ENCODE data around the gene APOM.

Gene APOM

DNA sequence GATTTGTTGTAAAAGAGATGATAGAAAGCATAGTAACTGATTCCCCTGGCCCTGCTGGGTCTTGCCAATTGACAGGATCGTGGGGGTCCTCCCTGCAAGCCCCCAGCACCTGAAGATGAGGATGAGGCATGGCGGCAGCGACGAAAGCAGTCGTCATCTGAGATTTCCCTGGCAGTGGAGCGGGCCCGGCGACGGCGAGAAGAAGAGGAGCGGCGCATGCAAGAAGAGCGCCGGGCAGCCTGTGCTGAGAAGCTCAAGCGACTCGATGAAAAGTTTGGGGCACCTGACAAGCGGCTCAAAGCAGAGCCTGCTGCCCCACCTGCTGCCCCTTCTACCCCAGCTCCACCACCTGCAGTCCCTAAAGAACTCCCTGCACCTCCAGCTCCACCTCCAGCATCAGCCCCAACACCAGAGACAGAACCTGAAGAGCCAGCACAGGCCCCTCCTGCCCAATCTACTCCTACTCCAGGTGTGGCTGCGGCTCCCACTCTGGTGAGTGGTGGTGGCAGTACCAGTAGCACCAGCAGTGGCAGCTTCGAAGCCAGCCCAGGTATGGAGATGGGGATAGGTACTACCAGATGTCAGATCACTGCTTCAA lies 27.9 kb upstream of the APOM start:
- TF ChIP-seq ISL1 (CRISPR knock-in tag; IDR thresholded peaks at IDR 0.05) (no peak), PATZ1 (CRISPR knock-in tag; IDR thresholded peaks at IDR 0.05; ENCODE audit: borderline replicate concordance) (no peak), OSR1 (CRISPR knock-in tag; IDR thresholded peaks at IDR 0.05) (no peak), BACH2 (CRISPR knock-in tag; IDR thresholded peaks at IDR 0.05; ENCODE audit: borderline replicate concordance) (no peak)
- ATAC-seq = no peak

GRCh38 chr6:31629014-31629413 lies 26.7 kb upstream of the APOM start:
- ATAC-seq = no peak
- TF ChIP-seq TOX (CRISPR knock-in tag; IDR thresholded peaks at IDR 0.05; ENCODE audit: borderline replicate concordance) (no peak), PATZ1 (CRISPR knock-in tag; IDR thresholded peaks at IDR 0.05; ENCODE audit: borderline replicate concordance) (no peak), RARB (CRISPR knock-in tag; IDR thresholded peaks at IDR 0.05) (no peak), PPARA (CRISPR knock-in tag; IDR thresholded peaks at IDR 0.05; ENCODE audit: borderline replicate concordance) (no peak), ESRRG (CRISPR knock-in tag; IDR thresholded peaks at IDR 0.05) (no peak), CREB5 (CRISPR knock-in tag; IDR thresholded peaks at IDR 0.05; ENCODE audit: low read depth) (no peak), ISL1 (CRISPR knock-in tag; IDR thresholded peaks at IDR 0.05) (no peak), CSDC2 (CRISPR knock-in tag; IDR thresholded peaks at IDR 0.05) (no peak), ZNF8 (CRISPR knock-in tag; IDR thresholded peaks at IDR 0.05) (no peak), ZNF565 (CRISPR knock-in tag; conservative IDR thresholded peaks at IDR 0.05; ENCODE audit: low read depth) (no peak), ZFP30 (CRISPR knock-in tag; IDR thresholded peaks at IDR 0.05) (no peak), GLIS3 (CRISPR knock-in tag; IDR thresholded peaks at IDR 0.05) (no peak), ARNTL (CRISPR knock-in tag; IDR thresholded peaks at IDR 0.05; ENCODE audit: borderline replicate concordance, low read depth) (no peak)
- TF ChIP-seq, protein P1, sequence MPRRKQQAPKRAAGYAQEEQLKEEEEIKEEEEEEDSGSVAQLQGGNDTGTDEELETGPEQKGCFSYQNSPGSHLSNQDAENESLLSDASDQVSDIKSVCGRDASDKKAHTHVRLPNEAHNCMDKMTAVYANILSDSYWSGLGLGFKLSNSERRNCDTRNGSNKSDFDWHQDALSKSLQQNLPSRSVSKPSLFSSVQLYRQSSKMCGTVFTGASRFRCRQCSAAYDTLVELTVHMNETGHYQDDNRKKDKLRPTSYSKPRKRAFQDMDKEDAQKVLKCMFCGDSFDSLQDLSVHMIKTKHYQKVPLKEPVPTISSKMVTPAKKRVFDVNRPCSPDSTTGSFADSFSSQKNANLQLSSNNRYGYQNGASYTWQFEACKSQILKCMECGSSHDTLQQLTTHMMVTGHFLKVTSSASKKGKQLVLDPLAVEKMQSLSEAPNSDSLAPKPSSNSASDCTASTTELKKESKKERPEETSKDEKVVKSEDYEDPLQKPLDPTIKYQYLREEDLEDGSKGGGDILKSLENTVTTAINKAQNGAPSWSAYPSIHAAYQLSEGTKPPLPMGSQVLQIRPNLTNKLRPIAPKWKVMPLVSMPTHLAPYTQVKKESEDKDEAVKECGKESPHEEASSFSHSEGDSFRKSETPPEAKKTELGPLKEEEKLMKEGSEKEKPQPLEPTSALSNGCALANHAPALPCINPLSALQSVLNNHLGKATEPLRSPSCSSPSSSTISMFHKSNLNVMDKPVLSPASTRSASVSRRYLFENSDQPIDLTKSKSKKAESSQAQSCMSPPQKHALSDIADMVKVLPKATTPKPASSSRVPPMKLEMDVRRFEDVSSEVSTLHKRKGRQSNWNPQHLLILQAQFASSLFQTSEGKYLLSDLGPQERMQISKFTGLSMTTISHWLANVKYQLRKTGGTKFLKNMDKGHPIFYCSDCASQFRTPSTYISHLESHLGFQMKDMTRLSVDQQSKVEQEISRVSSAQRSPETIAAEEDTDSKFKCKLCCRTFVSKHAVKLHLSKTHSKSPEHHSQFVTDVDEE (CRISPR knock-in tag; IDR thresholded peaks at IDR 0.05) = no peak

- TF ChIP-seq SNAI2 (CRISPR knock-in tag; IDR thresholded peaks at IDR 0.05) = no peak
- TF ChIP-seq, protein P1 (CRISPR knock-in tag; IDR thresholded peaks at IDR 0.05) = no peak
- no peak for TF ChIP-seq TOX (CRISPR knock-in tag; IDR thresholded peaks at IDR 0.05; ENCODE audit: borderline replicate concordance)
- TF ChIP-seq TCF4 (CRISPR knock-in tag; IDR thresholded peaks at IDR 0.05; ENCODE audit: borderline replicate concordance) = no peak
- no peak for TF ChIP-seq ZC3H10 (CRISPR knock-in tag; IDR thresholded peaks at IDR 0.05)
- no peak for TF ChIP-seq PPARA (CRISPR knock-in tag; IDR thresholded peaks at IDR 0.05; ENCODE audit: borderline replicate concordance)
- TF ChIP-seq, protein P2, sequence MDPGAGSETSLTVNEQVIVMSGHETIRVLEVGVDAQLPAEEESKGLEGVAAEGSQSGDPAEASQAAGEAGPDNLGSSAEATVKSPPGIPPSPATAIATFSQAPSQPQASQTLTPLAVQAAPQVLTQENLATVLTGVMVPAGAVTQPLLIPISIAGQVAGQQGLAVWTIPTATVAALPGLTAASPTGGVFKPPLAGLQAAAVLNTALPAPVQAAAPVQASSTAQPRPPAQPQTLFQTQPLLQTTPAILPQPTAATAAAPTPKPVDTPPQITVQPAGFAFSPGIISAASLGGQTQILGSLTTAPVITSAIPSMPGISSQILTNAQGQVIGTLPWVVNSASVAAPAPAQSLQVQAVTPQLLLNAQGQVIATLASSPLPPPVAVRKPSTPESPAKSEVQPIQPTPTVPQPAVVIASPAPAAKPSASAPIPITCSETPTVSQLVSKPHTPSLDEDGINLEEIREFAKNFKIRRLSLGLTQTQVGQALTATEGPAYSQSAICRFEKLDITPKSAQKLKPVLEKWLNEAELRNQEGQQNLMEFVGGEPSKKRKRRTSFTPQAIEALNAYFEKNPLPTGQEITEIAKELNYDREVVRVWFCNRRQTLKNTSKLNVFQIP (CRISPR knock-in tag; IDR thresholded peaks at IDR 0.05; ENCODE audit: borderline replicate concordance, low read depth) = no peak
- TF ChIP-seq GLIS3 (CRISPR knock-in tag; IDR thresholded peaks at IDR 0.05) = no peak
- TF ChIP-seq ZFP3 (CRISPR knock-in tag; IDR thresholded peaks at IDR 0.05) = no peak
- no peak for TF ChIP-seq ISL1 (CRISPR knock-in tag; IDR thresholded peaks at IDR 0.05)
- TF ChIP-seq OSR1 (CRISPR knock-in tag; IDR thresholded peaks at IDR 0.05) = no peak
- TF ChIP-seq ESRRG (CRISPR knock-in tag; IDR thresholded peaks at IDR 0.05) = no peak
- ATAC-seq = no peak
Observed at GRCh38 chr6:31630177-31630934, 25.3 kb upstream of the APOM start.

Data from SK-N-SH treated with all-trans-retinoic acid at 6 μM for 48 hours (cell line).